ENCODE data around the gene LENG8.

GRCh38 chr19:54457773-54458647 lies 9.0 kb downstream of the LENG8 start:
- TF ChIP-seq REST (IDR thresholded peaks at IDR 0.05; ENCODE audit: low read depth) = no peak
- TF ChIP-seq YY1 (IDR thresholded peaks at IDR 0.05; ENCODE audit: low read depth) = no peak
- no peak for TF ChIP-seq FOXM1 (IDR thresholded peaks at IDR 0.05; ENCODE audit: borderline replicate concordance, low read depth)
- TF ChIP-seq EGR1 (IDR thresholded peaks at IDR 0.05) = no peak
- no peak for TF ChIP-seq CREB1 (IDR thresholded peaks at IDR 0.05; ENCODE audit: low read depth)
- no peak for TF ChIP-seq MAX (IDR thresholded peaks at IDR 0.05)
- TF ChIP-seq RAD21 (IDR thresholded peaks at IDR 0.05; ENCODE audit: low read depth) = no peak
- no peak for TF ChIP-seq USF1 (IDR thresholded peaks at IDR 0.05)
- TF ChIP-seq EP300 (IDR thresholded peaks at IDR 0.05; ENCODE audit: borderline replicate concordance) = no peak
